ENCODE data around the gene INVS.
"Not testable (repeated sequence)": the region's sequence is repeated elsewhere in the genome, so short reads cannot be mapped to it uniquely, and the experiment has no call there.

INVS gene

GRCh38 chr9:100315561-100315960 lies 216.5 kb downstream of the INVS start:
- no peak for DNase-seq
- H3K4me3 Mint-ChIP-seq, result no peak overlapping the region
- H3K27me3 Mint-ChIP-seq, result no peaks in the 10 kb centered on the region
- no peaks in the 10 kb centered on the region for H3K9me3 Mint-ChIP-seq
- H3K36me3 Mint-ChIP-seq (ENCODE audit: insufficient read depth), result peaks cover 33% of the 10 kb centered on the region
- peaks cover 14 to 24% of the 10 kb centered on the region in 2 donors for H3K4me1 Mint-ChIP-seq (ENCODE audit: low read depth in 2 of 2)
- no peak for ATAC-seq (replicated peaks)
- peak overlapping the region in 1 of 2 donors; percentile 35 for H3K27ac Mint-ChIP-seq

- Mint-ChIP-seq H3K4me3 (no peak overlapping the region), H3K4me1 (ENCODE audit: low read depth in 2 of 2) (peaks cover 14 to 18% of the 10 kb centered on the region in 2 donors), H3K9me3 (no peaks in the 10 kb centered on the region), H3K27me3 (no peaks in the 10 kb centered on the region), H3K27ac (no peak overlapping the region), H3K36me3 (ENCODE audit: insufficient read depth) (peaks cover 30% of the 10 kb centered on the region)
- DNase-seq, result no peak
- no peak for ATAC-seq (replicated peaks)
Measured at GRCh38 chr9:100317706-100318105, 218.7 kb downstream of the INVS start.

GRCh38 chr9:100322954-100323536 lies 224.0 kb downstream of the INVS start:
- Mint-ChIP-seq H3K36me3 (ENCODE audit: insufficient read depth) (peaks cover 28% of the 10 kb centered on the region), H3K27ac (peak overlapping the region in 1 of 2 donors; percentile 23), H3K4me3 (no peak overlapping the region), H3K4me1 (ENCODE audit: low read depth in 2 of 2) (peaks cover 2 to 6% of the 10 kb centered on the region in 2 donors), H3K27me3 (no peaks in the 10 kb centered on the region), H3K9me3 (no peaks in the 10 kb centered on the region)
- peak; percentile 24 for ATAC-seq (replicated peaks)
- DNase-seq, result peak; percentile 10 to 34 (median 15)

GRCh38 chr9:100324594-100325200 lies 225.7 kb downstream of the INVS start:
- no peak for DNase-seq
- H3K36me3 Mint-ChIP-seq (ENCODE audit: insufficient read depth), result peaks cover 22% of the 10 kb centered on the region
- no peak for ATAC-seq (replicated peaks)
- H3K27me3 Mint-ChIP-seq, result no peaks in the 10 kb centered on the region
- no peak overlapping the region for H3K27ac Mint-ChIP-seq
- no peak overlapping the region for H3K4me3 Mint-ChIP-seq
- H3K4me1 Mint-ChIP-seq (ENCODE audit: low read depth in 2 of 2), result peaks cover 2 to 8% of the 10 kb centered on the region in 2 donors
- no peaks in the 10 kb centered on the region for H3K9me3 Mint-ChIP-seq

GRCh38 chr9:100338736-100339135 lies 239.7 kb downstream of the INVS start:
- DNase-seq; H3K27ac Mint-ChIP-seq; H3K9me3 Mint-ChIP-seq; ATAC-seq (replicated peaks); H3K27me3 Mint-ChIP-seq; H3K4me3 Mint-ChIP-seq: not testable (repeated sequence)
- H3K4me1 Mint-ChIP-seq (ENCODE audit: low read depth in 2 of 2), result peaks cover 9 to 25% of the 10 kb centered on the region in 2 donors
- peaks cover 12% of the 10 kb centered on the region for H3K36me3 Mint-ChIP-seq (ENCODE audit: insufficient read depth)

- DNase-seq (no peak), ATAC-seq (replicated peaks) (no peak)
- H3K27ac Mint-ChIP-seq, result peak overlapping the region in 1 of 2 donors; percentile 52
- H3K36me3 Mint-ChIP-seq (ENCODE audit: insufficient read depth), result peaks cover 16% of the 10 kb centered on the region
- peaks cover 10 to 29% of the 10 kb centered on the region in 2 donors for H3K4me1 Mint-ChIP-seq (ENCODE audit: low read depth in 2 of 2)
- no peak overlapping the region for H3K4me3 Mint-ChIP-seq
- no peaks in the 10 kb centered on the region for H3K9me3 Mint-ChIP-seq
- no peaks in the 10 kb centered on the region for H3K27me3 Mint-ChIP-seq
Measured at GRCh38 chr9:100340224-100340623, 241.2 kb downstream of the INVS start.

GRCh38 chr9:100341889-100342288 lies 242.8 kb downstream of the INVS start:
- H3K27ac Mint-ChIP-seq, result no peak overlapping the region
- no peaks in the 10 kb centered on the region for H3K9me3 Mint-ChIP-seq
- DNase-seq (no peak), ATAC-seq (replicated peaks) (no peak)
- no peak overlapping the region for H3K4me3 Mint-ChIP-seq
- peaks cover 27% of the 10 kb centered on the region for H3K36me3 Mint-ChIP-seq (ENCODE audit: insufficient read depth)
- peaks cover 15 to 31% of the 10 kb centered on the region in 2 donors for H3K4me1 Mint-ChIP-seq (ENCODE audit: low read depth in 2 of 2)
- no peaks in the 10 kb centered on the region for H3K27me3 Mint-ChIP-seq

- Mint-ChIP-seq H3K9me3 (no peaks in the 10 kb centered on the region), H3K4me1 (ENCODE audit: low read depth in 2 of 2) (peaks cover 27 to 46% of the 10 kb centered on the region in 2 donors), H3K36me3 (ENCODE audit: insufficient read depth) (peaks cover 18% of the 10 kb centered on the region)
Measured at GRCh38 chr9:100346836-100347235, 247.8 kb downstream of the INVS start.

GRCh38 chr9:100350188-100350587 lies 251.1 kb downstream of the INVS start:
- Mint-ChIP-seq H3K27ac (no peak overlapping the region), H3K27me3 (no peaks in the 10 kb centered on the region), H3K36me3 (ENCODE audit: insufficient read depth) (peaks cover 22% of the 10 kb centered on the region), H3K4me3 (peak overlapping the region in 1 of 2 donors; percentile 88), H3K9me3 (no peaks in the 10 kb centered on the region), H3K4me1 (ENCODE audit: low read depth in 2 of 2) (peaks cover 42 to 48% of the 10 kb centered on the region in 2 donors)
- no peak for DNase-seq
- ATAC-seq (replicated peaks), result no peak

More at GRCh38 chr9:100346836-100347235, 247.8 kb downstream of the INVS start:
- Mint-ChIP-seq H3K27me3 (no peaks in the 10 kb centered on the region), H3K27ac (no peak overlapping the region), H3K4me3 (no peak overlapping the region)
- DNase-seq (no peak), ATAC-seq (replicated peaks) (no peak)

Data from effector memory CD8-positive, alpha-beta T cell (primary cell).